CD4-positive, alpha-beta T cell treated with Interleukin-6 at 100 ng/mL for 8 hours (primary cell): ENCODE data around the gene CD2.
A peak's percentile ranks its signal among the peaks of the same experiment; 100 is the strongest.

ENCODE experiments used
- DNase-seq: peaks from one replicate; pipeline ENCODE4 v3.0.0-alpha.2; 2020; ENCODE audit warnings: mixed read lengths, low spot score

The CD2 gene

GRCh38 chr1:116760996-116761665 is 6.9 kb downstream of the CD2 start:
- no peak for DNase-seq

GRCh38 chr1:116762281-116762680 is 8.1 kb downstream of the CD2 start:
- no peak for DNase-seq

- no peak for DNase-seq
Measured at GRCh38 chr1:116762781-116763115, 8.5 kb downstream of the CD2 start.

GRCh38 chr1:116763116-116763786 is 9.0 kb downstream of the CD2 start:
- DNase-seq, result peak; percentile 54

GRCh38 chr1:116763787-116764465 is 9.7 kb downstream of the CD2 start:
- DNase-seq, result peak; percentile 38

GRCh38 chr1:116764466-116764898 is 10.3 kb downstream of the CD2 start:
- peak; percentile 58 for DNase-seq

GRCh38 chr1:116764906-116765862 is 11.0 kb downstream of the CD2 start:
- no peak for DNase-seq

GRCh38 chr1:116765962-116766361 is 11.7 kb downstream of the CD2 start:
- DNase-seq, result no peak

GRCh38 chr1:116766616-116767469 is 12.6 kb downstream of the CD2 start:
- peak; percentile 64 for DNase-seq

DNA sequence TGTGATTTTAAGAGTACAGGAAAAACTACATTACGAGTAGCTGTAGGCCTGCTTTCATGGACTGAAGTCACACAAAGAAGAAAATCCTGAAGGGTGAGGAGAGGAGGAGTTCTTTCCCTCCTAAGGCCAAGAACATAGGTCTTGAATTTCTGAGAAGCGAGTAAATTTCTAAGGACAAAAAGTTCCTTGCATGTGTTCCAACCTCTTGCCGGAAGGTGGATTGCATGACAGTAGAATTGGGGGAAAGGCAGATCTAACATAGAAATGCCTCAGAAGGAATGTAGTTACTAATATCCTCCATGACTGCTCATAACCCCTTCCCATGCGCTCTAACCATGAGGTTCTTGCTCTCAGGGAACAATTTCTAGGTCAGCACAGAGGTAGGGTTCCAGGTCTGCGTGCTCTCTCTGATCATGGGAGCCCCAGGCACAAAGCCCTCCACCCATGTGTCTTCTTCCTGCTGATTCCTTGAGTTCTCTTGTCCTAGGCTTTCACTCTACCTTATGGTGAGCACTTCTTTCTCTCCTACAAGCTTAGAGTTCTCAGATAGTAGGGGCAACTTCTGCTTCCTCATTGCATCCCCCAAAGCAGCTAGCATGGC is 13.7 kb downstream of the CD2 start:
- no peak for DNase-seq

DNA sequence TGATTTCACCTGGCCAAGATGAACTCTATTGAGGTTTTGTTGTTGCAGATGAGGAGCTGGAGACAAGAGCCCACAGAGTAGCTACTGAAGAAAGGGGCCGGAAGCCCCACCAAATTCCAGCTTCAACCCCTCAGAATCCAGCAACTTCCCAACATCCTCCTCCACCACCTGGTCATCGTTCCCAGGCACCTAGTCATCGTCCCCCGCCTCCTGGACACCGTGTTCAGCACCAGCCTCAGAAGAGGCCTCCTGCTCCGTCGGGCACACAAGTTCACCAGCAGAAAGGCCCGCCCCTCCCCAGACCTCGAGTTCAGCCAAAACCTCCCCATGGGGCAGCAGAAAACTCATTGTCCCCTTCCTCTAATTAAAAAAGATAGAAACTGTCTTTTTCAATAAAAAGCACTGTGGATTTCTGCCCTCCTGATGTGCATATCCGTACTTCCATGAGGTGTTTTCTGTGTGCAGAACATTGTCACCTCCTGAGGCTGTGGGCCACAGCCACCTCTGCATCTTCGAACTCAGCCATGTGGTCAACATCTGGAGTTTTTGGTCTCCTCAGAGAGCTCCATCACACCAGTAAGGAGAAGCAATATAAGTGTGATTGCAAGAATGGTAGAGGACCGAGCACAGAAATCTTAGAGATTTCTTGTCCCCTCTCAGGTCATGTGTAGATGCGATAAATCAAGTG is 14.3 kb downstream of the CD2 start:
- DNase-seq, result no peak

DNA sequence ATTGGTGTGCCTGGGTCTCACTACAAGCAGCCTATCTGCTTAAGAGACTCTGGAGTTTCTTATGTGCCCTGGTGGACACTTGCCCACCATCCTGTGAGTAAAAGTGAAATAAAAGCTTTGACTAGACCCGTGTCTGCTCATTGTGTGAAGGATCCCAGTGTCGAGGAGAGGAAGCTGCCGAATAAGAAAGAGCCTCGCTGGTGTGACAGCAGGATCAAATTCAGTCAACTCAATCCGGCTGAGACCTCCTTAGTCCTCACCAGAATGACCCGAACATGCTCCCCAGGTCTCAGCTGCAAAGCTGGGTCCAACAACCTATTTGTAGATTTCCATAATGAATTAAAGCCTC is 14.8 kb downstream of the CD2 start:
- no peak for DNase-seq

GRCh38 chr1:116769561-116769977 is 15.3 kb downstream of the CD2 start:
- peak; percentile 90 for DNase-seq

DNA sequence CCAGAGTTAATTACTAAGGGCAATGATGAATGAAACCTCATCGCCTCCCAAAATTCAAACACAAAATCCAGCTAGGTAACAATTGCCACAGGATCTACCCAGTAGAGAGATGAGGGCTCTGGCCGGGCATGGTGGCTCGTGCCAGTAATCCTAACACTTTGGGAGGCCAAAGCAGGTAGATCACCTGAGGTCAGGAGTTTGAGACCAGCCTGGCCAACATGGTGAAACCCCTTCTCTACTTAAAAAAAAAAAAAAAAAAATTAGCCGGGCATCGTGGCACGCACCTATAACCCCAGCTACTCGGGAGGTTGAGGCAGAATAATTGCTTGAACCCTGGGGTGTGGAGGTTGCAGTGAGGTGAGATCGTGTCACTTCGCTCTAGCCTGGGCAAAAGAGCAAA is 15.8 kb downstream of the CD2 start:
- no peak for DNase-seq

DNA sequence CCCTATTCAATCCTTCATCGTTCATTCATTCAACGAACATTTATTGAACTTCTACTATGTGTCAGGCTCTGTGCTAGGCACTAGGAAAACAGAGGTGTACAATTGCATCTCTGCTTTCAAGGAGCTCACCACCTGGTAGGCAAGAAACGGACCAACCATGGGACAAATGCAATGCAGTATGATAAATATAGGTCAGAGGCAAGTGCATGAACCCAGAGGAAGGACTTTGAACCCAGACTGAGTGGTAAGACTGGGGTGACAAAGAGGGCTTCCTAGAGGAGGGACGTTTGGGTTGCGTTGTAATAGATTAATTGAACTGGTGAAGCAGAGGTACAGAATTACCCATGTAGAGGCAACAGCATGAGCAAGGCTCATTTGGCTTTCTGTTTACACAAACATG is 16.4 kb downstream of the CD2 start:
- DNase-seq, result no peak

DNA sequence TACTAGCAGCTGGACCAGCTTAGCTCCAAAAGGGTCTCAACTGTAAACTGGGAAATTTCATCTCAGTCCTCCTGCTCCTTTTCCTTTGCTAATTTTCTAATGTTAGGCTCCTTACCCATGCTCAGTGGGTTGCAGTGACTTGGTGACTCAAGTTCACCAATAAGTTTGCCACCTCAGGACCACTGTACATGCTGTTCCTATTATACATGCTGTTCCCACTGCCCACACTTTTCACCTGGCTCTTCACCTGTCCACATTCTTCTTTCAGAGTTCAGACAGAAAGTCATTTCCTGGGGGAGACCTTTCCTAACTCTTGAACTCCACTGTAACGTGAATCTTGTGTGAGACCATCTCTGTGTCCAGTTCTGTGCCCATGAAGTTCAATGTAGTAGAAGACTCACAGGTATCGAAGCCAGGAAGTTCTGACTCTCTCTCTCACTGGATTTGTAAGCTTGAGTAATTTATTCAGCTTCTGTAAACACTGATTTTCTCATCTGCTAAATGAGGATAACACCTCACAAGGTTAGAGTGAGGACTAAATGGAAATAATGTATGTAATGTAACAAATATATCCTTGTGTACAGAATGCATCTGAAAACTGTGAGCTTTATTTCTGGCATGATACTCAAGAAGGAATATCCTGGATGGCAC is 17.9 kb downstream of the CD2 start:
- no peak for DNase-seq

- DNase-seq, result no peak
Measured at GRCh38 chr1:116772648-116773045, 18.4 kb downstream of the CD2 start.

GRCh38 chr1:116775116-116775752 is 21.0 kb downstream of the CD2 start:
- no peak for DNase-seq
